Activated B cell treated with CpG ODN at 0.5 μM for 24 hours (primary cell): Measurements from ENCODE around the gene HSF2BP. TPM values are rescaled to one million over a fixed set of nuclear protein-coding genes. Genes with fewer than 3 reads are reported as not detected.
"Not testable (repeated sequence)": the region's sequence is repeated elsewhere in the genome, so short reads cannot be mapped to it uniquely, and the experiment has no call there.

Source experiments
- ATAC-seq: fragments of 200-7000 bp; cut with Tn5 transposase; one replicate; pipeline ENCODE4 v1.10.0; 2021; ENCODE audit warnings: low read depth, mild to moderate bottlenecking, moderate library complexity
- CTCF ChIA-PET: fragments of 350-600 bp; sonication (Branson Sonifier 250); formaldehyde crosslinking; loops from one replicate; lab custom pipeline; 2021; ENCODE audit warnings: antibody characterized with exemption; lab: Charles Lee
- POLR2A ChIA-PET: fragments of 350-600 bp; sonication (Branson Sonifier 250); formaldehyde crosslinking; loops from one replicate; lab custom pipeline; 2021; ENCODE audit warnings: antibody characterized with exemption; lab: Charles Lee
- DNase-seq: peaks from one replicate; pipeline ENCODE4 v3.0.0; 2022
- H3K27ac Mint-ChIP-seq: one replicate; pipeline ENCODE4 v1.8.0; 2020; ENCODE audit warnings: mixed read lengths
- H3K27me3 Mint-ChIP-seq: one replicate; pipeline ENCODE4 v1.8.0; 2021; ENCODE audit warnings: mixed read lengths
- H3K36me3 Mint-ChIP-seq: one replicate; pipeline ENCODE4 v1.8.0; 2021; ENCODE audit warnings: low read depth, mixed read lengths
- H3K4me1 Mint-ChIP-seq: one replicate; pipeline ENCODE4 v1.8.0; 2021; ENCODE audit warnings: mixed read lengths
- H3K4me3 Mint-ChIP-seq: one replicate; pipeline ENCODE4 v1.8.0; 2020; ENCODE audit warnings: mild to moderate bottlenecking, mixed read lengths
- H3K9me3 Mint-ChIP-seq: one replicate; pipeline ENCODE4 v1.8.0; 2020; ENCODE audit warnings: mixed read lengths
- intact Hi-C: fragments of 100-400 bp; cut with micrococcal nuclease; formaldehyde crosslinking; loops from one replicate; pipeline ENCODE4 v1.15.1; 2024
- total RNA-seq: library from RNA; stranded (reverse); gene quantifications from 2 replicates; pipeline ENCODE4 v1.2.3, GENCODE V29; 2022
- TF ChIP-seq, protein P1 (sequence below): fragments of 200-600 bp; IDR thresholded peaks from one replicate; pipeline ENCODE4 v1.8.0; 2022; ENCODE audit warnings: antibody characterized with exemption, mild to moderate bottlenecking

Gene HSF2BP
- total RNA-seq, 1 donor from 2014 or later, result 0.58 TPM

DNA sequence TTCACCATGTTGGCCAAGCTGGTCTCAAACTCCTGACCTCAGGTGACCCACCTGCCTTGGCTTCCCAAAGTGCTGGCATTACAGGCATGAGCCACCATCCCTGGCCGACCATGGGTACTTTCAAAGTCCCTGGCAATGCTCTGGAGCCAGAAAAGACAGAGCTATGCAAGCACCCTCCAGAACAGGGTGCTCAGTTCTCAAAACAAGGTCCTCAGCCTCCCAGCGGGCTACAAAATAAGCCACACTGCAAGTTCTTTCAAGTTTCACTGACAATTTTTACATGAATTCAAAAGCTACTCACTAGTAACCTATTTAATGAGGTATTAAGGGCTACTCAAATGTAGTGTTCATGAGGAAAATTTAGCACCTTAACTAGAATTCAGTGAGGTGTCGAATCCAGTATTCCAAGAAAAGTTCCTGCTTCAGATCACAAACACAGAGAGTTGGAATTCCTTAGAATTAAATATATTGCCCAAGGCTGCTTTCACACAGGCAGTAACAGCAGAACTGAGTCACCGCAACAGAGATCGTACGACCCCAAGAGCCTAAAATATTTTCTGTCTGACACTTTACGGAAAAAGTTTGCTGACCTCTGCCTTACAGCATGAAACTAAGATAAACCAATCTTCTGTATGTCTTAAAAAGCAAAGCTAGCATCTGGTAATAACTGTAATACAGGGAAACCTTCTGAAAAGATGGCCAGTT lies 60.7 kb downstream of the HSF2BP start:
- no peaks in the 10 kb centered on the region for H3K9me3 Mint-ChIP-seq
- DNase-seq (no peak), ATAC-seq (no peak)
- TF ChIP-seq, protein P1, sequence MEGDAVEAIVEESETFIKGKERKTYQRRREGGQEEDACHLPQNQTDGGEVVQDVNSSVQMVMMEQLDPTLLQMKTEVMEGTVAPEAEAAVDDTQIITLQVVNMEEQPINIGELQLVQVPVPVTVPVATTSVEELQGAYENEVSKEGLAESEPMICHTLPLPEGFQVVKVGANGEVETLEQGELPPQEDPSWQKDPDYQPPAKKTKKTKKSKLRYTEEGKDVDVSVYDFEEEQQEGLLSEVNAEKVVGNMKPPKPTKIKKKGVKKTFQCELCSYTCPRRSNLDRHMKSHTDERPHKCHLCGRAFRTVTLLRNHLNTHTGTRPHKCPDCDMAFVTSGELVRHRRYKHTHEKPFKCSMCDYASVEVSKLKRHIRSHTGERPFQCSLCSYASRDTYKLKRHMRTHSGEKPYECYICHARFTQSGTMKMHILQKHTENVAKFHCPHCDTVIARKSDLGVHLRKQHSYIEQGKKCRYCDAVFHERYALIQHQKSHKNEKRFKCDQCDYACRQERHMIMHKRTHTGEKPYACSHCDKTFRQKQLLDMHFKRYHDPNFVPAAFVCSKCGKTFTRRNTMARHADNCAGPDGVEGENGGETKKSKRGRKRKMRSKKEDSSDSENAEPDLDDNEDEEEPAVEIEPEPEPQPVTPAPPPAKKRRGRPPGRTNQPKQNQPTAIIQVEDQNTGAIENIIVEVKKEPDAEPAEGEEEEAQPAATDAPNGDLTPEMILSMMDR, result no peak
- intact Hi-C loops, result no loop called here
- POLR2A ChIA-PET, result no interaction called here
- H3K36me3 Mint-ChIP-seq, result no peaks in the 10 kb centered on the region
- CTCF ChIA-PET, result no interaction called here
- H3K27me3 Mint-ChIP-seq, result peaks cover 3% of the 10 kb centered on the region
- H3K27ac Mint-ChIP-seq, result no peak overlapping the region
- no peak overlapping the region for H3K4me3 Mint-ChIP-seq
- peaks cover 14% of the 10 kb centered on the region for H3K4me1 Mint-ChIP-seq

- Mint-ChIP-seq H3K36me3 (no peaks in the 10 kb centered on the region), H3K4me1 (peaks cover 14% of the 10 kb centered on the region), H3K27me3 (peaks cover 3% of the 10 kb centered on the region), H3K9me3 (no peaks in the 10 kb centered on the region), H3K4me3 (no peak overlapping the region), H3K27ac (no peak overlapping the region)
- DNase-seq, result no peak
- intact Hi-C loops, result no loop called here
- no peak for ATAC-seq
- CTCF ChIA-PET, result no interaction called here
- POLR2A ChIA-PET, result no interaction called here
- TF ChIP-seq, protein P1, result no peak
Observed at GRCh38 chr21:43597540-43598250, 61.6 kb downstream of the HSF2BP start.

DNA sequence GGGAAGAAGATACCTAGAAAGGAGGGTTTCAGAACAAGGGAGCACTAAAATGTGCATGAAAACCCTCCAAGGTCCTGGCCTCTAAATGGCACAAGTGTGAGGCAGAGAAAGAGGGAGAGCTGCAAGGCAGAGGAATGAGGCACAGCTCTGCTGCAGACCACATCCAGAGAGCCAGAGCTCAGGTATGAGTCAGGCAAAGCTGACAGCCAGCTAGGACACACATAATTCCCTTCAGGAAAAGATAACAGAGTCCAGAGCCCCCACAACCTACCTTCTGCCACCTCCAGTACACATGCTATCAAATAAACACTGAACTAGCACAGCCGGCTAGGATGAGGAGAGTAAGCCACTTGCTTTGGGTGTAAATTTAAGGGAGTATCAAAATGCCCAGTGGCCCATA lies 62.2 kb downstream of the HSF2BP start:
- ChIA-PET POLR2A (no interaction called here), CTCF (no interaction called here)
- H3K4me1 Mint-ChIP-seq, result peaks cover 14% of the 10 kb centered on the region
- ATAC-seq (no peak), DNase-seq (no peak)
- H3K27me3 Mint-ChIP-seq, result peaks cover 6% of the 10 kb centered on the region
- H3K9me3 Mint-ChIP-seq, result no peaks in the 10 kb centered on the region
- H3K4me3 Mint-ChIP-seq, result no peak overlapping the region
- H3K27ac Mint-ChIP-seq, result no peak overlapping the region
- no peaks in the 10 kb centered on the region for H3K36me3 Mint-ChIP-seq
- intact Hi-C loops, result no loop called here
- TF ChIP-seq, protein P1, result no peak

DNA sequence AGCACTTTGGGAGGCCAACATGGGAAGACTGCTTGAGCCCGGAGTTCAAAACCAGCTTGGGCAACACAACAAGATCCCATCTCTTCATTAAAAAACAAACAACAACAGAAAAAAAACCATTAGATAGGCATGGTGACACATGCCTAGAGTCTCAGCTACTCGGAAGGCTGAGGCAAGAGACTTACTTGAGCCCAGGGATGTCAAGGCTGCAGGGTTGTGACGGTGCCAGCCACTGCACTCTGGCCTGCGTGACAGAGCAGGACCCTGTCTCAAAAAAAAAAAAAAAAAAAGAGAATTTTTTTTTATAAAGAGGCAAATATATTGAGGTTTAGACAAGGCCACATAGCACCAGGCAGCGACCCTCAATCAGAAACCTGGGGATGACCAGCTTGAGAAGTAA lies 62.7 kb downstream of the HSF2BP start:
- CTCF ChIA-PET, result no interaction called here
- intact Hi-C loops, result no loop called here
- TF ChIP-seq, protein P1, result no peak
- H3K27ac Mint-ChIP-seq, result no peak overlapping the region
- peaks cover 6% of the 10 kb centered on the region for H3K27me3 Mint-ChIP-seq
- no peaks in the 10 kb centered on the region for H3K9me3 Mint-ChIP-seq
- no peak for ATAC-seq
- H3K4me3 Mint-ChIP-seq, result no peak overlapping the region
- POLR2A ChIA-PET, result interaction anchor here (0.6 kb wide), 1 partner anchor 743 kb away, joined by 7 read pairs; no protein-coding TSS in a partner anchor
- H3K36me3 Mint-ChIP-seq, result no peaks in the 10 kb centered on the region
- peaks cover 14% of the 10 kb centered on the region for H3K4me1 Mint-ChIP-seq
- DNase-seq, result no peak

GRCh38 chr21:43595769-43596168 lies 63.5 kb downstream of the HSF2BP start:
- DNase-seq, H3K27me3 Mint-ChIP-seq, H3K4me3 Mint-ChIP-seq, H3K36me3 Mint-ChIP-seq, intact Hi-C loops, H3K27ac Mint-ChIP-seq, POLR2A ChIA-PET, CTCF ChIA-PET, H3K9me3 Mint-ChIP-seq, ATAC-seq: not testable (repeated sequence)
- peaks cover 14% of the 10 kb centered on the region for H3K4me1 Mint-ChIP-seq
